Esophagus muscularis mucosa (tissue), 4 donors: Measurements from ENCODE around the gene FAM177B.
A peak's percentile ranks its signal among the peaks of the same experiment; 100 is the strongest.

Experiments used
- CTCF ChIP-seq, 3 experiments: fragments of 200-600 bp in 2 of 3; fragments of 450-650 bp in 1 of 3; sonication (generic) in 2 of 3; IDR thresholded peaks; one replicate each; pipeline ENCODE4 v1.5.1; 2017 to 2019; ENCODE audit warnings: antibody characterized with exemption in 3 of 3, mild to moderate bottlenecking in 2 of 3, moderate library complexity in 1 of 3
- EP300 ChIP-seq: sonication (generic); formaldehyde crosslinking; IDR thresholded peaks from one replicate; pipeline ENCODE4 v1.6.1; 2017; ENCODE audit warnings: antibody characterized with exemption
- POLR2A ChIP-seq: fragments of 450-650 bp; IDR thresholded peaks from one replicate; pipeline ENCODE4 v1.6.1; 2017; ENCODE audit warnings: antibody characterized with exemption, moderate library complexity, mild to moderate bottlenecking, low read depth
- POLR2AphosphoS5 ChIP-seq, 2 donors: sonication (generic); formaldehyde crosslinking; IDR thresholded peaks; one replicate each; pipeline ENCODE4 v1.6.1; 2017; ENCODE audit warnings: antibody characterized with exemption in 2 of 2

- TF ChIP-seq CTCF (IDR thresholded peaks at IDR 0.05), result peak in 1 of 3 experiments; percentile 7
- TF ChIP-seq POLR2A, result no peak
- peak in 1 of 2 donors; percentile 82 for TF ChIP-seq POLR2AphosphoS5 (IDR thresholded peaks at IDR 0.05)
- no peak for TF ChIP-seq EP300
Measured at GRCh38 chr1:222712253-222713090, 24.5 kb upstream of the FAM177B start, which contains the start of the genes AIDA and BROX.
